ENCODE data around the gene EFCAB5. TPM values are rescaled to one million over a fixed set of nuclear protein-coding genes. Genes with fewer than 3 reads are reported as not detected.

The EFCAB5 gene

DNA sequence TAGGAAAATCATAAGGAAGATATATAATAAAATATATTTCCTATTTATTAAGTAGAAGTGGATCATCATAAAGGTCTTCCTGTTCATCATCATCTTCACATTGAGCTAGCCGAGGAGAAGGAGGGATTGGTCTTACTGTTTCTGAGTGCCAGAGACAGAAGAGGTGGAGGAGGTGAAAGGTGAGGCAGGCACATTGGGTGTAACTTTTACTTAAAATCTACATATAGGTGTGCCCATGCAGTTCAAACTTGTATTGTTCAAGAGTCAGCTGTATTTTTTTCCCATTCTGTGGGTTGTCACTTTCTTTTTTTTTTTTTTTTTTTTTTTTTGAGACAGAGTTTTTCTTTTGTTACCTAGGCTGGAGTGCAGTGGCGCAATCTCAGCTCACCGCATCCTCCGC lies 210.0 kb downstream of the EFCAB5 start:
- no peak overlapping the region for H2AFZ ChIP-seq (ENCODE audit: low read depth, low read length)
- no peaks in the 10 kb centered on the region for H3K27me3 ChIP-seq (ENCODE audit: control insufficient read depth in 1 of 2, insufficient read depth in 1 of 2, low read length in 2 of 2)
- H4K91ac ChIP-seq (ENCODE audit: low read length) = no peak overlapping the region
- no peak overlapping the region for H2AK5ac ChIP-seq (ENCODE audit: low read length, severe bottlenecking)
- no peak overlapping the region for H2BK5ac ChIP-seq (ENCODE audit: low read depth, low read length, poor library complexity, severe bottlenecking)
- H3K9ac ChIP-seq (ENCODE audit: low read length) = no peak overlapping the region
- peaks cover 2% of the 10 kb centered on the region for H3K4me1 ChIP-seq (ENCODE audit: control insufficient read depth, insufficient read depth, low read depth, low read length)
- no peak overlapping the region for H4K8ac ChIP-seq (ENCODE audit: low read length)
- H3K36me3 ChIP-seq (ENCODE audit: control insufficient read depth in 1 of 2, insufficient read depth in 2 of 2, low read depth in 1 of 2, low read length in 2 of 2) = peaks cover 3 to 24% of the 10 kb centered on the region in 2 experiments
- no peak overlapping the region for H3K18ac ChIP-seq (ENCODE audit: low read depth in 1 of 2, low read length in 2 of 2)
- H3K14ac ChIP-seq (ENCODE audit: low read length in 2 of 2) = no peak overlapping the region
- no peak for DNase-seq
- H3K4ac ChIP-seq (ENCODE audit: low read depth in 1 of 2, low read length in 2 of 2) = no peak overlapping the region
- H3K23ac ChIP-seq (ENCODE audit: low read length in 2 of 2) = no peak overlapping the region
- no peak overlapping the region for H3K4me2 ChIP-seq (ENCODE audit: low read length, poor library complexity, severe bottlenecking)
- no peak overlapping the region for H2BK12ac ChIP-seq (ENCODE audit: low read length in 2 of 2)
- H3K79me1 ChIP-seq (replicated peaks; ENCODE audit: low read length, poor library complexity, severe bottlenecking) = peaks cover 6% of the 10 kb centered on the region
- H3K9me3 ChIP-seq (ENCODE audit: control insufficient read depth, low read length) = no peaks in the 10 kb centered on the region
- H2BK120ac ChIP-seq (ENCODE audit: low read depth, low read length) = no peak overlapping the region
- H3K27ac ChIP-seq (ENCODE audit: low read length, poor library complexity, severe bottlenecking) = no peak overlapping the region
- H3K4me3 ChIP-seq (ENCODE audit: insufficient read depth in 1 of 2, low read depth in 1 of 2, low read length in 2 of 2) = no peak overlapping the region
- H2BK15ac ChIP-seq (ENCODE audit: low read depth, poor library complexity, severe bottlenecking) = no peak overlapping the region
- WGBS = 100% methylated on average over 3 of the region's 4 CpGs

DNA sequence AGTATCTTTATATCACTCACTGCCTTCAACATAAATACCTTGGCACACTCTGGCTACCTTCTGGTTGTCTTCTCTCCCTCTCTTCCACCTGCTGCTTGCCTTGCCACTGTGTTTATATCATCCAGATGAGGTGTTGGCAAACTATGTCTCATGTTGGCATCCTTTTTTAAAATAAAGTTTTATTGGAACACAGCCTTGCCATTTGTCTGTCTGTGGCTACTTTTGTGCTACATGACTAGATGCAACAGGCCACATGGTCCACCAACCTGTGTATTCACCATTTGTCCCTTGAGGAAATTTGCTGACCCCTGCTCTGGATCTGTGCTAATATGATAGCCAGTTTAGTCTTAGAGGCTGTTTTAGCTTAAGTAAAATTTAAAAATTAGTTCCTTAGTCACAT lies 212.0 kb downstream of the EFCAB5 start:
- no peak overlapping the region for H2BK12ac ChIP-seq (ENCODE audit: low read length in 2 of 2)
- H2AFZ ChIP-seq (ENCODE audit: low read depth, low read length) = no peak overlapping the region
- H2AK5ac ChIP-seq (ENCODE audit: low read length, severe bottlenecking) = no peak overlapping the region
- H3K36me3 ChIP-seq (ENCODE audit: control insufficient read depth in 1 of 2, insufficient read depth in 2 of 2, low read depth in 1 of 2, low read length in 2 of 2) = peaks cover 3 to 43% of the 10 kb centered on the region in 2 experiments
- peaks cover 3% of the 10 kb centered on the region for H3K9me3 ChIP-seq (ENCODE audit: control insufficient read depth, low read length)
- DNase-seq = no peak
- no peak overlapping the region for H3K27ac ChIP-seq (ENCODE audit: low read length, poor library complexity, severe bottlenecking)
- H2BK120ac ChIP-seq (ENCODE audit: low read depth, low read length) = no peak overlapping the region
- H4K8ac ChIP-seq (ENCODE audit: low read length) = no peak overlapping the region
- H3K4me1 ChIP-seq (ENCODE audit: control insufficient read depth, insufficient read depth, low read depth, low read length) = no peaks in the 10 kb centered on the region
- no peak overlapping the region for H3K9ac ChIP-seq (ENCODE audit: low read length)
- no peaks in the 10 kb centered on the region for H3K27me3 ChIP-seq (ENCODE audit: control insufficient read depth in 1 of 2, insufficient read depth in 1 of 2, low read length in 2 of 2)
- no peak overlapping the region for H3K4me3 ChIP-seq (ENCODE audit: insufficient read depth in 1 of 2, low read depth in 1 of 2, low read length in 2 of 2)
- H3K18ac ChIP-seq (ENCODE audit: low read depth in 1 of 2, low read length in 2 of 2) = no peak overlapping the region
- no peak overlapping the region for H4K91ac ChIP-seq (ENCODE audit: low read length)
- H3K4ac ChIP-seq (ENCODE audit: low read depth in 1 of 2, low read length in 2 of 2) = no peak overlapping the region
- peaks cover 4% of the 10 kb centered on the region for H3K79me1 ChIP-seq (replicated peaks; ENCODE audit: low read length, poor library complexity, severe bottlenecking)
- no peak overlapping the region for H3K23ac ChIP-seq (ENCODE audit: low read length in 2 of 2)
- H3K4me2 ChIP-seq (ENCODE audit: low read length, poor library complexity, severe bottlenecking) = no peak overlapping the region
- H2BK15ac ChIP-seq (ENCODE audit: low read depth, poor library complexity, severe bottlenecking) = no peak overlapping the region
- no peak overlapping the region for H2BK5ac ChIP-seq (ENCODE audit: low read depth, low read length, poor library complexity, severe bottlenecking)
- no peak overlapping the region for H3K14ac ChIP-seq (ENCODE audit: low read length in 2 of 2)

- Histone ChIP-seq H3K79me1 (replicated peaks; ENCODE audit: low read length, poor library complexity, severe bottlenecking) (peaks cover 4% of the 10 kb centered on the region), H3K23ac (ENCODE audit: low read length in 2 of 2) (no peak overlapping the region), H3K4ac (ENCODE audit: low read depth in 1 of 2, low read length in 2 of 2) (no peak overlapping the region), H4K91ac (ENCODE audit: low read length) (no peak overlapping the region), H3K36me3 (ENCODE audit: control insufficient read depth in 1 of 2, insufficient read depth in 2 of 2, low read depth in 1 of 2, low read length in 2 of 2) (peaks cover 6 to 57% of the 10 kb centered on the region in 2 experiments), H3K27ac (ENCODE audit: low read length, poor library complexity, severe bottlenecking) (no peak overlapping the region), H2AFZ (ENCODE audit: low read depth, low read length) (no peak overlapping the region), H3K4me2 (ENCODE audit: low read length, poor library complexity, severe bottlenecking) (no peak overlapping the region), H3K27me3 (ENCODE audit: control insufficient read depth in 1 of 2, insufficient read depth in 1 of 2, low read length in 2 of 2) (no peaks in the 10 kb centered on the region), H2BK12ac (ENCODE audit: low read length in 2 of 2) (no peak overlapping the region), H2BK120ac (ENCODE audit: low read depth, low read length) (no peak overlapping the region), H3K9ac (ENCODE audit: low read length) (no peak overlapping the region), H2BK15ac (ENCODE audit: low read depth, poor library complexity, severe bottlenecking) (no peak overlapping the region), H3K18ac (ENCODE audit: low read depth in 1 of 2, low read length in 2 of 2) (no peak overlapping the region), H4K8ac (ENCODE audit: low read length) (no peak overlapping the region), H3K9me3 (ENCODE audit: control insufficient read depth, low read length) (peaks cover 3% of the 10 kb centered on the region), H3K14ac (ENCODE audit: low read length in 2 of 2) (no peak overlapping the region), H2AK5ac (ENCODE audit: low read length, severe bottlenecking) (no peak overlapping the region), H3K4me3 (ENCODE audit: insufficient read depth in 1 of 2, low read depth in 1 of 2, low read length in 2 of 2) (no peak overlapping the region), H2BK5ac (ENCODE audit: low read depth, low read length, poor library complexity, severe bottlenecking) (no peak overlapping the region), H3K4me1 (ENCODE audit: control insufficient read depth, insufficient read depth, low read depth, low read length) (no peaks in the 10 kb centered on the region)
- DNase-seq = no peak
- 92% methylated on average over 2 of the region's 2 CpGs for WGBS
These were observed 214.0 kb downstream of the EFCAB5 start for GRCh38 chr17:30155389-30155788.

Small RNA genes within 50 kb of the gene (small RNA-seq; reads per million reads assigned to genes)
- not detected for gene AC104984.5 (ENCODE audit: low read depth)
- not detected for gene RNY4P13 (ENCODE audit: low read depth)
